Activated CD8-positive, alpha-beta T cell treated with anti-CD3 and anti-CD28 coated beads, Interleukin-2, amount 10 ng/mL, durations not matched to agents 7 days and 5 days (primary cell): ENCODE data around the gene CCDC6. TPM values are rescaled to one million over a fixed set of nuclear protein-coding genes. Genes with fewer than 3 reads are reported as not detected.
A peak's percentile ranks its signal among the peaks of the same experiment; 100 is the strongest.
"Not testable (repeated sequence)": the region's sequence is repeated elsewhere in the genome, so short reads cannot be mapped to it uniquely, and the experiment has no call there.

ENCODE experiments used
- ATAC-seq: fragments of 150-1000 bp; cut with Tn5 transposase; one replicate; pipeline ENCODE4 v1.10.0; 2021; ENCODE audit warnings: moderate library complexity
- CTCF ChIA-PET: fragments of 350-600 bp; sonication (Branson Sonifier 250); formaldehyde crosslinking; loops from one replicate; lab custom pipeline; 2021; ENCODE audit warnings: antibody characterized with exemption; lab: Charles Lee
- POLR2A ChIA-PET: fragments of 350-600 bp; sonication (Branson Sonifier 250); formaldehyde crosslinking; loops from one replicate; lab custom pipeline; 2021; ENCODE audit warnings: antibody characterized with exemption; lab: Charles Lee
- DNase-seq: peaks from one replicate; pipeline ENCODE4 v3.0.0-alpha.2; 2020
- H3K27ac Mint-ChIP-seq: one replicate; pipeline ENCODE4 v1.8.0; 2021; ENCODE audit warnings: mild to moderate bottlenecking, mixed read lengths
- H3K27me3 Mint-ChIP-seq: one replicate; pipeline ENCODE4 v1.8.0; 2021; ENCODE audit warnings: low read depth, mixed read lengths
- H3K36me3 Mint-ChIP-seq: one replicate; pipeline ENCODE4 v1.8.0; 2021; ENCODE audit warnings: low read depth, mixed read lengths
- H3K4me1 Mint-ChIP-seq: one replicate; pipeline ENCODE4 v1.8.0; 2021; ENCODE audit warnings: low read depth, mixed read lengths
- H3K4me3 Mint-ChIP-seq: one replicate; pipeline ENCODE4 v1.8.0; 2021; ENCODE audit warnings: mild to moderate bottlenecking, mixed read lengths
- H3K9me3 Mint-ChIP-seq: one replicate; pipeline ENCODE4 v1.8.0; 2022; ENCODE audit warnings: mixed read lengths; ENCODE audit not compliant: insufficient read depth
- total RNA-seq, 2 experiments: library from RNA; stranded (reverse); gene quantifications; one replicate each; pipeline ENCODE4 v1.2.3, GENCODE V29; 2021

The CCDC6 gene
- total RNA-seq, 2 experiments from 2014 or later, result 18.3 to 19.4 TPM

DNA sequence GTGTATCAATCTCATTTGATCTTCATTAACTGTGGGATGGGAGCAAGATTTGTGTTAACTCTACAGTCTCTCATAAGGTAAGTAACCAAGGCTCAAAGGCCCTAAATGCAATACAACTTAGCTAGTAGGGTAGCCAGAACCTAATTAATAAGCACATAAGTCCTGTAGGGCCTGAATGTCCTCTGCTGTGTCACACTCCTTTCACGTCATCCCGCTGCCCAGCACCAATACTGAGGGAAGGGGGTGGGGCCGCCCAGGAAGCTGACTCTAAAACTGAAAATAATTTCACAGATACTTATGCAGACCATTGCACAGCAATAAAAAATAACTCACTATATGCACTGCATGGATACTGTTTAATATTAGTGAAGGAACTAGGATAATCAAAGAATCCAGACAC is 13.7 kb downstream of the CCDC6 start:
- ATAC-seq, result no peak
- no peaks in the 10 kb centered on the region for H3K9me3 Mint-ChIP-seq
- ChIA-PET POLR2A (no interaction called here), CTCF (interaction anchor here (0.8 to 1.6 kb wide), 3 partner anchors 13 to 28 kb away, joined by 3 to 5 read pairs (median 4); partner anchors contain the start of gene CCDC6)
- no peak for DNase-seq
- no peak overlapping the region for H3K27ac Mint-ChIP-seq
- peaks cover 15% of the 10 kb centered on the region for H3K36me3 Mint-ChIP-seq
- peaks cover 19% of the 10 kb centered on the region for H3K4me1 Mint-ChIP-seq
- no peaks in the 10 kb centered on the region for H3K27me3 Mint-ChIP-seq
- no peak overlapping the region for H3K4me3 Mint-ChIP-seq

DNA sequence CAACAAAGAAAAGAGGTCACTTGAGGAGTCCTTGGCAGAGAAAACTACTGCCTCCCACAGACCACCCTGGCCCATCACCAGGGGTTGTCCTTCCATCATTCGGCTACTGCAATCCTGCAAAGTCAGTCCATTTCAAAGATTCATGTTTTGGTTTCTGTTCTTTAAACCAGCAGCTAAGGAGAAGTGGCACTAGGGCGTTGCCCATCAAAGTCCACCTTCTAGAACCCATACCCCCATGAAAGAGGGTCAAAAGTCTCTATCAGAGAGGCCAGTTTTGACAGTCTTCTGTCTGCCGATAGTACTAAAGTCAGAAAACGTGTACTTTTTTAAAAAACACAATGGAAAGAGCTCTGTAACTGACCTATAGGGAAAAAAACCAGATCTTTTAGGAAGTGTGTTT is 14.4 kb downstream of the CCDC6 start:
- POLR2A ChIA-PET, result no interaction called here
- ATAC-seq, result no peak
- Mint-ChIP-seq H3K27me3 (no peaks in the 10 kb centered on the region), H3K4me3 (no peak overlapping the region), H3K27ac (no peak overlapping the region), H3K36me3 (peaks cover 15% of the 10 kb centered on the region), H3K4me1 (peaks cover 25% of the 10 kb centered on the region), H3K9me3 (no peaks in the 10 kb centered on the region)
- no peak for DNase-seq
- CTCF ChIA-PET, result interaction anchor here (0.8 to 1.6 kb wide), 3 partner anchors 13 to 27 kb away, joined by 3 to 5 read pairs (median 4); partner anchors contain the start of gene CCDC6

DNA sequence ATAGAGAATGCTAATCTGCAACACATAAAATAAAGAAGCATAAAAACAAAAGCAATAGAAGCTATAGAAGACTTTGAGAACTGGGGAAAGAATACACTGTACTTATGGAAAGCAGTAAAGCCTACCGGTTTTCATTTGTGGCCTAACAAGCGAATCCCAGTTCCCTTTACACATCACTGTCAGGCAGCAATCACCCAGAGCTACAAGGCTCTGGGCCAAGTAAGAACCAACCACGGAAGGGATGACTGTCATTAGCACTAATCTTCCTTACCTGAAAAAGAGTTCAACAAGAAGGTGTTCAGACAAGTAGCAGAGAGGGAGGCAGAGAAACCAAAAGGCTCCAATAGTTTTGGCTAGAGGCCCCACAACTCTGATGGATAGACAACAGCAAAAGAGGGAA is 15.0 kb downstream of the CCDC6 start:
- Mint-ChIP-seq H3K27me3 (no peaks in the 10 kb centered on the region), H3K4me3 (no peak overlapping the region), H3K27ac (no peak overlapping the region), H3K36me3 (peaks cover 15% of the 10 kb centered on the region), H3K4me1 (peaks cover 31% of the 10 kb centered on the region), H3K9me3 (no peaks in the 10 kb centered on the region)
- DNase-seq, result no peak
- ChIA-PET CTCF (no interaction called here), POLR2A (no interaction called here)
- ATAC-seq, result no peak

DNA sequence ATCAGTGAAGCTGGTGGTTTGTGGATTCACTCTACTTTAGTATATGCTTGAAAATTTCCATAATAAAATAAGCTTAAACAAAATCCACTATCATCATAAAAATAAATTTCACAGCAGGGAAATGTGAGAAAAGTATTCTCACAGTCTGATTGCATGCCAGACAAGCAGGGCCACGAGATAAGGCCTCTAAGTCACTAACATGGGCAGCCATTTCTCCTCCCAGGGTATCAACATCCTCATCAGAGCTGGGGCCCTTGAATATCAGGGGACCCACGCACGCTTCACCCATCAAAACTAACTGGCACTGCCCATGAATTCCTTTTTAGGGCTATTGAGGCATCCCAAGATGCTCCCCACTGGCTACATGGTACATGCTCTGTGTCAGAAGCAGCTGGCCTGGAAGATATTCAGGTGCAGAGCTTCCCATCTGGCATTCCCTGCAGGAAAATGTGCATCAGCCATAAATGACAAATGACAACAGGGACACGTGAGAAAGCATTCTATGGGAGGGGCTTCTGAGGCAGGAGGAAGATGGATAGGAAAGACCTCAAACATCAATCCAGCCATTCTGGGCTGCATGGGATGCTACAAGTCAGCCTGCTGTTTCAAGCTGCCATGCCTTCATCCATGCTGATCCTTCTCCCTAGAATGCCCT is 17.4 kb downstream of the CCDC6 start:
- ATAC-seq (no peak), DNase-seq (no peak)
- peaks cover 15% of the 10 kb centered on the region for H3K36me3 Mint-ChIP-seq
- no peaks in the 10 kb centered on the region for H3K27me3 Mint-ChIP-seq
- H3K27ac Mint-ChIP-seq, result no peak overlapping the region
- H3K9me3 Mint-ChIP-seq, result no peaks in the 10 kb centered on the region
- H3K4me3 Mint-ChIP-seq, result no peak overlapping the region
- ChIA-PET POLR2A (interaction anchor here (1.5 to 1.7 kb wide), 3 partner anchors 10 to 17 kb away, joined by 3 to 13 read pairs (median 6); partner anchors contain the start of gene CCDC6), CTCF (interaction anchor here (1.2 to 4.4 kb wide), 4 partner anchors 9 to 84 kb away, joined by 5 to 34 read pairs (median 12); partner anchors contain the start of gene CCDC6)
- peaks cover 54% of the 10 kb centered on the region for H3K4me1 Mint-ChIP-seq

DNA sequence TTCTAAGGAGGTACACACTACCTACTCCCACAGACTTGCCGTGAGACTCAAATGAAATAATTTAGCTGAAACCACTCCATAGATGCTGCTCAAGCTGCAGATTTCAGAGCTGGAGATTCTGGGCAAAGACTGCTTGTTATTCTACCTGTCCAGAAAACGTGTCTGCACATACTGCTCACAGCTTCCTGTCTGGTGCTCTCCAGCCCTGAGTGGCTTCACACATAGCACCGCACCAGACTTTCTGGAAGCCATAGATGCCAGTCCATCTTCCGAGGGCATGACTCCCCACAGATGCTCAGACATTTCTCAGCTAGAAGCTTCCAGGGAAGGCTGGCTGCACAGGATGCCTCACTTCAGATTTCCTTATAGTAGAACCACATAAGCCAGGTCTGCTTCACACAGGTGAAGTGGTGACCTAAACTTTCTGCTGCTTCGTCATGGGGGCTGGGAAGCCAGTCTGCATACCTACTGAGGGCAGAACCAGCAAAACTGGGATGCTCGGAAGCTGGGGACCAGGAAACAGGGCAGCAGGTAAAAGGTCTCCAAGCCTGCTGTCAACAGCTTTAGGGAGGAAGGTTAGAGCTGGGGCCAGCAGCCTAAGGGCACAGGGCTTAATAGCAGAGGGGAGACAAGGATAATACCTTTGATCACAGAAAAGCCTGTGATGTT is 18.2 kb downstream of the CCDC6 start:
- peak; percentile 62 for ATAC-seq
- DNase-seq, result no peak
- Mint-ChIP-seq H3K4me3 (no peak overlapping the region), H3K4me1 (peaks cover 60% of the 10 kb centered on the region), H3K36me3 (peaks cover 15% of the 10 kb centered on the region), H3K27ac (peak overlapping the region; percentile 65), H3K27me3 (no peaks in the 10 kb centered on the region), H3K9me3 (no peaks in the 10 kb centered on the region)
- ChIA-PET CTCF (interaction anchor here (1.2 to 4.4 kb wide), 5 partner anchors 9 to 83 kb away, joined by 4 to 34 read pairs (median 5); partner anchors contain the start of gene CCDC6), POLR2A (interaction anchor here (1.5 to 1.7 kb wide), 3 partner anchors 9 to 18 kb away, joined by 3 to 13 read pairs (median 3); partner anchors contain the start of gene CCDC6)

DNA sequence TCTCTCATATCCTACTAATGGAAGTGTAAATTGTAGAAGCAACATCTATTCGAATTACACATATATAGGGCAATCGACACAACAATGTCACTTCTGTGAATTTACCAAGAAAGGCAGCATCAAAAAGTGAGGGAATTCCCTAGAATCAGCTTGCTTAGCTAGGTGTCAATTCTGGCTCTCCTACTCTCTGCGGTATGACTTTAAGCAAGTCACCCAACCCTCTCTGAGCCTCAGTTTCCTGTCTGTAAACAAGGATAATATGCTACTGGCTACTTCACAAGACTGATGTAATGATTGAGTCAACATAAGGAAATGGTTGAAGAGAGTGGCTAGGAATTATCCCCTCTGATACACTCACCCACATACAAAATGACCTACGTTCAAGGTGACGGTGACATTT is 19.4 kb downstream of the CCDC6 start:
- CTCF ChIA-PET, result interaction anchor here (1.5 to 4.4 kb wide), 3 partner anchors 15 to 22 kb away, joined by 4 to 34 read pairs (median 20); partner anchors contain the start of gene CCDC6
- DNase-seq, result no peak
- Mint-ChIP-seq H3K27me3 (no peaks in the 10 kb centered on the region), H3K27ac (peak overlapping the region; percentile 37), H3K4me1 (peaks cover 59% of the 10 kb centered on the region), H3K4me3 (no peak overlapping the region), H3K9me3 (no peaks in the 10 kb centered on the region), H3K36me3 (peaks cover 15% of the 10 kb centered on the region)
- ATAC-seq, result no peak
- POLR2A ChIA-PET, result interaction anchor here (1.6 to 2.4 kb wide), 2 partner anchors 14 to 19 kb away, joined by 3 to 19 read pairs; partner anchors contain the start of gene CCDC6

DNA sequence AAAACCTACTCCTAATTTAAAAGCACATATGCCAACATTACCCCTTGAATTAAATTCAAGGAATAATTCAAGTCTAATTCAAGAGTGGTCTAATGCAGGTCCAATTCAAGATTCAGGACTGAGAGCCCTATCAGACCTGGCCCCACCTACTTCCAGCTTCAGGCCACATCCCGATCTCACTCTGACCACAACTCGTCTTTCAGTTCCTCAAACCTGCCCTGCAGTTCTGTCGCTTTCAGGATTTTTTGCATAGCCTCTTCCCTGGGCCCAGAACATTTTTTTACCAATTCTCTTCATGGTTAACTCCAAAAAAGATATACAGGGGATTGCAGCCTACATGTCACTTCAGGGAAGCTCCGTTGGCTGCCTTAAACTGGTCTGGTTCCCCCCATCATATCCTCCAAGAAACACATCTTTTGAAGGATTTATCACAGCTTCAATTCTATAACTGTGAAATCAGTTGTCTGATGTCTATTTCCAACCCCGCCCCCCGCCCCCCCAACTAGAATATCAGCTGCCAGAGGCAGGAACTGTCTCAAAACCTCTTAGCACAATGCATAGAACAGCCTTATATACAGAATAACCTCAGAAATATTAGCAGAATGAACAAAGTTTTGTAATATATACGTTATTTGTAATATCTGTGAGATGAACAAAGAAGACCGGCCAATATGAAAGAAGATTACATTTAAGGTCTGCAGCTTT is 20.8 kb downstream of the CCDC6 start:
- Mint-ChIP-seq H3K9me3 (no peaks in the 10 kb centered on the region), H3K4me3 (peak overlapping the region; percentile 13), H3K4me1 (peaks cover 71% of the 10 kb centered on the region), H3K27me3 (no peaks in the 10 kb centered on the region), H3K36me3 (peaks cover 15% of the 10 kb centered on the region), H3K27ac (peak overlapping the region; percentile 0)
- ATAC-seq (peak; percentile 39), DNase-seq (peak; percentile 48)
- ChIA-PET POLR2A (interaction anchor here (2.4 kb wide), 1 partner anchor 20 kb away, joined by 19 read pairs; the partner anchor contains the start of gene CCDC6), CTCF (interaction anchor here (0.9 to 1.5 kb wide), 4 partner anchors 21 to 260 kb away, joined by 3 to 5 read pairs (median 4); partner anchors contain the start of gene CCDC6)

DNA sequence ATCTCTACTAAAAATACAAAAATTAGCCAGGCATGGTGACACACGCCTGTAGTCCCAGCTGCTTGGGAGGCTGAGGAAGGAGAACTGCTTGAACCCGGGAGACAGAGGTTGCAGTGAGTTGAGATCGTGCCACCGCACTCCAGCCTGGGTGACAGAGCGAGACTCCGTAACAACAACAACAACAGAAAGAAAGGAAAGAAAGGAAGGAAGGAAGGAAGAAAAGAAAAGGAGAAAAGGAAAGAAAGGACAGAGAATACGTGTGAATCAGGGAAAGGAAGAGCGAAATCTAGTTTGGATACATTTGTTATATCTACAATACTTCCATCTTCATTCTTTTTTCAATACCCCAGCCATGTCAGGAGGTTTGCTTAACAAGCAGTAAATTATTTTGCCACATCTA is 21.5 kb downstream of the CCDC6 start:
- ChIA-PET POLR2A (interaction anchor here (2.4 kb wide), 1 partner anchor 21 kb away, joined by 19 read pairs; the partner anchor contains the start of gene CCDC6), CTCF (interaction anchor here (1.5 kb wide), 1 partner anchor 21 kb away, joined by 4 read pairs; no protein-coding TSS in a partner anchor)
- Mint-ChIP-seq H3K27ac (peak overlapping the region; percentile 64), H3K36me3 (peaks cover 11% of the 10 kb centered on the region), H3K4me1 (peaks cover 78% of the 10 kb centered on the region)
- DNase-seq, H3K27me3 Mint-ChIP-seq, H3K9me3 Mint-ChIP-seq, H3K4me3 Mint-ChIP-seq, ATAC-seq: not testable (repeated sequence)

DNA sequence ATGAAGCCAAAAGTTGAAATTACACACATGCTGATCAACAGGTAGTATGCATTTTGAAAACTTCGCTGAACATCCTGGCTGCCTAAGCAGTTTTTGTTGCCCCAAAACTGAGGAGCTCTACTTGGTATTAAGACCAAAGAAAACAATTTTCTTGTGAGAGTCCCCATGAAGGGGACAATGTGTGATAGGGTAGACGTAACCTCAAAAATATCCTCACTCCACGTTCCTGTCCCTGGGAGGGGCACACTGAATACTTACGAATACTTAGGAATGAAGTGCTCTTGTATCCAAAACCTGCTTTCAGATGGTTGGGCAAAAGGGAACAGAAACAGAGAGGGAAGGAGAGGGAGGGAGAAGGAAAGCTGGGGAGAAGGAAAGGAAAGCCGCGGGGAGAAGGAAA is 24.7 kb downstream of the CCDC6 start:
- H3K9me3 Mint-ChIP-seq, result no peaks in the 10 kb centered on the region
- CTCF ChIA-PET, result interaction anchor here (0.8 to 1.2 kb wide), 2 partner anchors 24 to 27 kb away, joined by 4 to 10 read pairs; partner anchors contain the start of gene CCDC6
- no peak overlapping the region for H3K4me3 Mint-ChIP-seq
- peaks cover 80% of the 10 kb centered on the region for H3K4me1 Mint-ChIP-seq
- H3K27me3 Mint-ChIP-seq, result no peaks in the 10 kb centered on the region
- no peak overlapping the region for H3K27ac Mint-ChIP-seq
- ATAC-seq (no peak), DNase-seq (no peak)
- POLR2A ChIA-PET, result interaction anchor here (0.7 to 1.1 kb wide), 3 partner anchors 17 to 25 kb away, joined by 3 read pairs; partner anchors contain the start of gene CCDC6
- H3K36me3 Mint-ChIP-seq, result peaks cover 6% of the 10 kb centered on the region

DNA sequence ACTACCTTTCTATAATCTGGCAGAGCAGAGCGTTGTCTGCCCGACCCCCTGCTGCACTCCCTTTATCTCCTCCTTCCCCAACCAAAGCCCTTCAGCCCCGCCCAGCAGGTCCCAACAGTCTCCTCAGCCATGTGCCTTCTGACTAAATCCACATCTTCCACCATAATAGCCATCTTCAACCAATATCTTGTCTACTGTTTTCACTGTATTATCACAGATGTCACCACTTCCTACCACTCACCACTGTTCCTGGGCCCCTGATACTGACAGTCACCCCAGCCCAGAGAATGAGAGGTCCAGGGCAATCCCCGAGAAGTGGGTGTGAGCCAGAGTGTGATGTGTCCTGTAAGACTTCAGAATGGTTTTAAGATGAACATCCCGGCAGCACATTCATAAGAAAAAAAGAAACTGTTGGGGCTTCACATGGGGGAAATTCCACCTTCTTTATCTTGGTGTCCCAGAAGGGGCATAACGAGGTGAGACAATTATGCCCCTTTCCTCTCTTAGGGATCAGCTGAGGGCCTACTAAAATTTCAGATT is 25.3 kb downstream of the CCDC6 start:
- Mint-ChIP-seq H3K27ac (peak overlapping the region; percentile 71), H3K4me1 (peaks cover 74% of the 10 kb centered on the region), H3K4me3 (peak overlapping the region; percentile 23), H3K9me3 (no peaks in the 10 kb centered on the region), H3K27me3 (no peaks in the 10 kb centered on the region), H3K36me3 (peaks cover 6% of the 10 kb centered on the region)
- ATAC-seq, result peak; percentile 76
- peak; percentile 60 for DNase-seq
- ChIA-PET CTCF (interaction anchor here (0.8 to 1.2 kb wide), 2 partner anchors 25 to 27 kb away, joined by 4 to 10 read pairs; partner anchors contain the start of gene CCDC6), POLR2A (interaction anchor here (1.1 kb wide), 1 partner anchor 23 kb away, joined by 3 read pairs; no protein-coding TSS in a partner anchor)
